EH (cell line): ENCODE measurements around the gene MAP3K12.
A peak's percentile ranks its signal among the peaks of the same experiment; 100 is the strongest.
"Not testable (repeated sequence)": the region's sequence is repeated elsewhere in the genome, so short reads cannot be mapped to it uniquely, and the experiment has no call there.

Experiments
- DNase-seq: peaks from one replicate; pipeline ENCODE4 v3.0.0-alpha.2; 2015; ENCODE audit warnings: low read depth

MAP3K12 gene

DNA sequence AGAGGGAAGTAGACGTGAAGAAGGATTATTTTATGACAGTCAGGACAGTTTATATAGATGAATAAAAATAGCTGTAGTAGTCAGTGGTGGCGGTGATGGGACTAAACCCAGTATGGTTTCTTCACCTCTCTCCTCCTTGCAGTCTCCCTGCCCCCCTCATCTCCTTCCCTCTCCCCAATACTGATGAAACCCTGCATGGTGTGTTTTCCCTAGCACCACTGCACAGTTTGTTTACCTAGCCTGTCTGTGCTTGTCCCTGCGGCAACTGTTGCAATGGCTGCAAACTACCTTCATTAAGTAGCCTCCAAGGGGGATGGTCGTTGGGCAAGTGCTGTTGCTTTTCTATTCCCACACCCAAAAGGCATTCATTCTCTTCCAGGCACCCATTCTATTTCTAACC, 32.6 kb downstream of the MAP3K12 start:
- DNase-seq, result no peak

- DNase-seq, result no peak
These were observed 33.6 kb downstream of the MAP3K12 start for GRCh38 chr12:53465679-53466078.

DNA sequence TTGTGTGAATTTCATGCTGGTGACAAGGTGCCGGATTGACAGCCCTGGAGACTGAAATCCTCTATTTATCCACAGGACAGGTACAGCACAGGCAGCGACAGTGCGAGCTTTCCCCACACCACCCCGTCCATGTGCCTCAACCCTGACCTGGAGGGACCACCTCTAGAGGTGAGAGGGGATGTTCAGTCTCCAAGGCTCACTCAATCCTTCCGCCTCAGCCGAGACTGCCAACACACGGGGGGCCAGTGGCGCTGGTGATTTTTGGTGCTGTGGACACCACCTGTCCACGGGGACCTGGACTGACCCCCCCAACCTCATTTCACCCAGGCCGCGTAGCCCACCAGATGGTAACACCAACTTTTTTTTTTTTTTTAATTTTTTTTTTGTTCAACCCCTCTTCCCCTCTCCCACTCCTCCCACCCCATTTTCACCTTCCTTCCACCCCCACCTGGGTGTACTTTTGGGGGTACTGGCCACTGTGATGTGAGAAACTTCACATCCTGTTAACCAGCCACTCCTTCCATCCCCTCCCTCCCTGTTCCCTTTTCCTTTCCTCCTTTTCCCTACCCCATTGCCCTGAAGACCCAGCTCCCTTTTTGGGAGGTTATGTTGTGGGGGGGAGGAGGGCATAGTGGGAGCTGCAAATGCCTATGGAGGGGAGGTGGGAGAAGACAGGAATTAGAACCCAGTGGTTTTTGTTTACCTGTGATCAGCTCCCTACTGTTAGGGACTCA, 34.4 kb downstream of the MAP3K12 start:
- no peak for DNase-seq

GRCh38 chr12:53463802-53464560, 35.3 kb downstream of the MAP3K12 start:
- no peak for DNase-seq

GRCh38 chr12:53462935-53463334, 36.3 kb downstream of the MAP3K12 start:
- DNase-seq, result no peak

DNA sequence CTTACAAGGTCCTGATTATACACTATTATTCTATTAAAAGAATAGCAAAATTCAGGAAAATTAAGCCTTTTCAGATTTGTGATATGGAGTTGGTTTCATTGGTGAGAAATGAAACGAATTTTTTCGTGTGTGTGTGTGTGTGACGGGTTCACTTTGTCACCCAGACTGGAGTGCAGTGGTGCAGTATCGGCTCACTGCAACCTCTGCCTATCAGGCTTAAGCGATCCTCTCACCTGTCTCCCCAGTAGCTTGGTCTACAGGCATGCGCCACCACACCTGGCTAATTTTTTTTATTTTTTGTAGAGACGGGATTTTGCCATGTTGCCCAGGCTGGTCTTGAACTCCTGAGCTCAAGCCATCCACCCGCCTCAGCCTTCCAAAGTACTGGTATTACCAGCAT, 37.7 kb downstream of the MAP3K12 start:
- DNase-seq, result no peak

DNA sequence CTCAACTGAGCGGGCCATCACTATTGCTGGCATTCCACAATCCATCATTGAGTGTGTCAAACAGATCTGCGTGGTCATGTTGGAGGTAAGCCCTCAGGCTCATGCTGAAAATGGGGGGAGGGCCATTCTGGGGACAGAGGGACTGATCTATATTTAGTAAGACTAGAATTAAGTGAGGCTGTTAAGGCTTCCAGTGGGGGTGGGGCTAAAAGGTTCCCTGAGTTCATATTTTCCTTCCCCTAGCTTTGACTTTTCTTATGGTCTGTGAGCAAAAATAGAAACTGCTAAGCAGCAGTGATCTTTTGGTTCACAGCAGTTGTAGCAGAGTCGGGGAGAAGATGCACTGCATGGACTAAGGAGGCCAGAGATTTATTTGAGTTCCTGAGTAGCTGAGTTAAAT, 38.2 kb downstream of the MAP3K12 start:
- no peak for DNase-seq

DNA sequence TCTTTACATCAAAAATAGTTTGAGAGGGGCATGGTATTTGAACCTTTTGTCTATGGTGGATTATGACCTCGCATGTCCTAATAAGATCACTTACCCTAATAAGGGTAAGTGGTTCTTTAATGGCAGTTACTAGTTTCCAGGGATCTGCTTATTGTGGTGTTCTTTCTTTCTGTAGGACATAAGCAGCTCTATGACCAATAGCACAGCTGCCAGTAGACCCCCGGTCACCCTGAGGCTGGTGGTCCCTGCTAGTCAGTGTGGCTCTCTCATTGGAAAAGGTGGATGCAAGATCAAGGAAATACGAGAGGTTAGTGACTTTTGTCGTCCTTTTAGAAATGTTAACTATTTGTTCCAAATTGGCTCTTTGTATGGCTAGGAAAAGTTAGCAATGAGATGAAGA, 40.2 kb downstream of the MAP3K12 start:
- DNase-seq, result no peak

- DNase-seq, result no peak
These were observed 42.4 kb downstream of the MAP3K12 start for GRCh38 chr12:53456654-53457366.

- no peak for DNase-seq
These were observed 44.6 kb downstream of the MAP3K12 start for GRCh38 chr12:53454707-53455106.

GRCh38 chr12:53453953-53454640, 45.2 kb downstream of the MAP3K12 start:
- DNase-seq, result no peak

DNA sequence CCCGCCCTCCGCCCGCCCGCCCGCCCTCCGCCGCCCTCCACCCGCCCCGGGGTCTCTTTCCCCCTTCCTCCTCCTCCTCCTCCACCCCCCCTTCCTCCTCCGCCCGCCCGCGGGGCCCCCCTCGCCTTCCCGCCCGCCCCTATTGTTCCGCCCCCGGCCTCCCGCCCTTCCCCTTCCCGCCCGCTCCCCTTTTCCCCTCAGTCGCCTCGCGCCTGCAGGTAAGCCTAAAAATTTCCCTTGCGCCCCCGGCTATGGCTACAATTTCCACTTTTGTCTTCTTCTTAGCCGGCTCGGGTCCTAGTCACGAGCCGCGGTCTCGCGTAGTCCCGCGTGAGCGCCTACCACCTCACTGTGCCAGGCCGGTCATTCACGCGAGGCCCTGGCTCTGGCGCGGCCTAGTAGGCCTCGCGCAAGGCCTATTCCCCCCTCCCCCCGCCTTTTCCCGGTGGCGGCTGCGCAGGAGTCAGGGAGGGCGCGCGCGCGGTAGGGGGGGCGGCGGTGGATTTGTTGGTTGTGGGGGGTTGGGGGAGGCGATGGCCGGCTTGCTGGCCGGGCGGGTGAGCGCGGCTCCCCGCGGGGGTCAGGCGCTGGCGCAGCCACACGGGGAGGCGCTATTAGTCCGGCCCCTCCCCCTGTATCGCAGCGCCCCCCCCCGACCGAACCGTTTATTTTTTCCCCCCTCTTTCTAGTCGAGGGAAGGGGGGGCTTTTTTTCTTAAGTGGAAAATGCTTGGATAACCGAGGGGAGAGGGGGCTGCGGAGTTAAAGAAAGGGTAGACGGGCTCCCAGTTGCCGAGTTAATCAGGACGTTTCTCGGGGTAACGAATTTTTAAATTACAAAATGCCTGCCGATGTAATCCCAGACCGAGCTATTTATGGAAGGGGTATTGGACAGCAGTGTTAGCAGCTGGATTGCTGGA, 46.8 kb downstream of the MAP3K12 start:
- DNase-seq, result peak; percentile 88

DNA sequence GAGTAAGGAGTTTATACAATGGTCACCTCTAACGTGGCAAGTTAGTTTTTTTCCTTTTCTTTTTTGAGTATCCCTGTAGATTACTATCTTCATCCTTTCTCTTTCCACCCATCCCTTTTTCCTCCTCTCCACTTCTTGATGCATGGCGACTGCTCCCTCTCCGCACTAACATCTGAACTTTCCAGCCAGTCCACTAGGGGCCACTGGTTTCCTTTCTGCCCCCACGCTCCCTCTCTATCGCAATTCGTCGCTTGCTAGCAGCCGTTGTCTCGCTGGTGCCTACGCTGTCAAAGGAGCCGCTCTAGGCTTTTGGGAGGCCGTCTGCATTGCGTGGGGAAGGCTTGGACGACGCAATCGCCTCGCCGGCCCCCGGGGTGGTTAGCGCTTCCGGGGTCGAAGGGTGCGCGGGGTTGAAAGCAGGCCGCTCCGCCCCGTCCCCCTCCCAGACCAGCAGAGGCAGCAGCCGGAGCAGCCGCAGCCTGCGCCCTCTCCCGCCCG, 47.5 kb downstream of the MAP3K12 start, which contains the start of gene PCBP2:
PCBP2 (plus strand) TSS at position 442 of the 498 bp plus-strand sequence. CDS start 2,699 bp downstream, outside the sequence.
- peak; percentile 99 for DNase-seq

- DNase-seq, result no peak
These were observed 48.3 kb downstream of the MAP3K12 start for GRCh38 chr12:53450936-53451335.

GRCh38 chr12:53444593-53445325, 54.5 kb downstream of the MAP3K12 start:
- not testable (repeated sequence) for DNase-seq

DNA sequence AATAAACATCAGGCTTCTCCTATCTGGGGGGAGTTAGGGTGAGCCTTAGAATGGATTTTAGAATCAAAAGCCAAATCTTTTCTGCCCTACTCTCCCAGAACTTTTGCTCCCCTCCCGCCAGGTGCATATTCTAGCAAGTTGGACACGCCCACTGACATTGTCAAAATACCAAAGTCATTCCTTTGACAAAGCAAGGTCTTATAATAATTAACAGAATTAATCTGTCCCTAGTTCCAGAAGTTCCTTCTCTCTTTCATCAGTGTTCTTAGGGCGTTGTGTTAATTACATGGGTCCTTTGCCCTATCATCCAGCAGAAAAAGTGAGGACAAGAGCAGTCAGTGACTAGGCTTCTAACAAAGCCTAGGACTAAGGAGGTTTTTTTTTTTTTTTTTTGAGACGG, 55.3 kb downstream of the MAP3K12 start:
- DNase-seq, result no peak

- peak; percentile 100 for DNase-seq
These were observed 58.0 kb downstream of the MAP3K12 start, which contains the start of gene PRR13 for GRCh38 chr12:53441040-53441833. PRR13 (plus strand) TSS chr12:53441734; CDS start chr12:53442715, 981 bp downstream.

DNA sequence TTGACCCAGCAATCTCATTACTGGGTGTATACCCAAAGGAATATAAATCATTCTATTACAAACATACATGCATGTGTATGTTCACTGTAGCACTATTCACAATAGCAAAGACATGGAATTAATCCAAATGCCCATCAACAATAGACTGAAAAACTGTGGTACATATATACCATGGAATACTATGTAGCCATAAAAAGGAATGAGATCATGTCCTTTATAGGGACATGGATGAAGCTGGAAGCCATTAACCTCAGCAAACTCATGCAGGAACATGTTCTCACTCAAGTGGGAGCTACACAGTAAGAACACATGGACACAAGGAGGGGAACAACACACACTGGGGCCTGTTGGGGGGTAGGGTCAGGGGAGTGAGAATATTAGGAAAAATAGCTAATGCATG, 59.7 kb downstream of the MAP3K12 start:
- not testable (repeated sequence) for DNase-seq

GRCh38 chr12:53435326-53435725, 63.9 kb downstream of the MAP3K12 start:
- DNase-seq, result not testable (repeated sequence)
